GM23338 (cell line): ENCODE measurements around the gene SMAD1. TPM values are rescaled to one million over a fixed set of nuclear protein-coding genes. Genes with fewer than 3 reads are reported as not detected.

Experiments used
- ATAC-seq: fragments of 200-7000 bp; cut with Tn5 transposase; 3 replicates; pipeline ENCODE4 v1.9.1; 2020
- DNase-seq: peaks from one replicate; pipeline ENCODE4 v3.0.0-alpha.2; 2015; ENCODE audit warnings: low spot score
- H2AFZ ChIP-seq: fragments of 200-600 bp; sonication (generic); 2 replicates; pipeline ENCODE4 v1.8.0; 2016; ENCODE audit warnings: antibody characterized with exemption, mild to moderate bottlenecking, moderate library complexity
- H3F3A ChIP-seq: fragments of 200-600 bp; sonication (generic); replicated peaks from 2 replicates; pipeline ENCODE4 v1.8.0; 2017; ENCODE audit warnings: antibody characterized with exemption, mixed run types, low read depth
- H3K27ac ChIP-seq: fragments of 200-600 bp; sonication (generic); 2 replicates; pipeline ENCODE4 v1.6.1; 2016; ENCODE audit warnings: low read depth
- H3K27me3 ChIP-seq: fragments of 200-600 bp; sonication (generic); 2 replicates; pipeline ENCODE4 v1.8.0; 2016; ENCODE audit warnings: mild to moderate bottlenecking, mixed run types, moderate library complexity; ENCODE audit not compliant: insufficient read depth
- H3K36me3 ChIP-seq: fragments of 200-600 bp; sonication (generic); 2 replicates; pipeline ENCODE4 v1.8.0; 2016; ENCODE audit warnings: mild to moderate bottlenecking; ENCODE audit not compliant: insufficient read depth
- H3K4me1 ChIP-seq: fragments of 200-600 bp; sonication (generic); 2 replicates; pipeline ENCODE4 v1.8.0; 2016; ENCODE audit warnings: mild to moderate bottlenecking, moderate library complexity; ENCODE audit not compliant: insufficient read depth
- H3K4me2 ChIP-seq: fragments of 200-600 bp; sonication (generic); 2 replicates; pipeline ENCODE4 v1.7.1; 2017; ENCODE audit warnings: mixed run types
- H3K4me3 ChIP-seq: fragments of 200-600 bp; sonication (generic); 2 replicates; pipeline ENCODE4 v1.6.1; 2016; ENCODE audit warnings: mixed run types
- H3K79me2 ChIP-seq: fragments of 200-600 bp; sonication (generic); replicated peaks from 2 replicates; pipeline ENCODE4 v1.8.0; 2017; ENCODE audit warnings: mild to moderate bottlenecking; ENCODE audit not compliant: insufficient read depth
- H3K9me2 ChIP-seq: fragments of 200-600 bp; sonication (generic); 2 replicates; pipeline ENCODE4 v1.8.0; 2017; ENCODE audit not compliant: insufficient read depth
- H4K20me1 ChIP-seq: fragments of 200-600 bp; sonication (generic); replicated peaks from 2 replicates; pipeline ENCODE4 v1.8.0; 2017; ENCODE audit warnings: mild to moderate bottlenecking; ENCODE audit not compliant: insufficient read depth
- H3K27ac Mint-ChIP-seq: 2 replicates; pipeline ENCODE4 v1.8.0; 2020; ENCODE audit warnings: inconsistent platforms, mild to moderate bottlenecking, moderate library complexity, mixed read lengths
- H3K27me3 Mint-ChIP-seq: 3 replicates; pipeline ENCODE4 v1.8.0; 2022; ENCODE audit warnings: low read depth, mild to moderate bottlenecking, moderate library complexity, mixed read lengths, inconsistent platforms; ENCODE audit not compliant: insufficient read depth, poor library complexity
- H3K36me3 Mint-ChIP-seq: 3 replicates; pipeline ENCODE4 v1.8.0; 2021; ENCODE audit warnings: low read depth, mild to moderate bottlenecking, inconsistent platforms, moderate library complexity, mixed read lengths
- H3K4me1 Mint-ChIP-seq: 3 replicates; pipeline ENCODE4 v1.8.0; 2020; ENCODE audit warnings: mild to moderate bottlenecking, inconsistent platforms, mixed read lengths
- H3K4me3 Mint-ChIP-seq: 3 replicates; pipeline ENCODE4 v1.8.0; 2021; ENCODE audit warnings: moderate library complexity, mild to moderate bottlenecking, inconsistent platforms, mixed read lengths
- H3K9me3 Mint-ChIP-seq: 3 replicates; pipeline ENCODE4 v1.8.0; 2020; ENCODE audit warnings: moderate library complexity, mild to moderate bottlenecking, inconsistent platforms, mixed read lengths
- CREB1 ChIP-seq: fragments of 250-450 bp; sonication (Bioruptor Pico); IDR thresholded peaks from 2 replicates; pipeline ENCODE4 v1.5.0; 2020; ENCODE audit warnings: low read depth, mild to moderate bottlenecking, moderate library complexity
- CTCF ChIP-seq, 2 experiments: fragments of 200-600 bp in 1 of 2; sonication (generic) in 1 of 2; conservative IDR thresholded peaks; 2 replicates each; pipeline versions ENCODE4 v1.5.1 to v1.6.1; 2016 to 2017; ENCODE audit warnings: antibody characterized with exemption in 2 of 2, low read depth in 2 of 2, mild to moderate bottlenecking in 2 of 2, moderate library complexity in 1 of 2
- ETS1 ChIP-seq: IDR thresholded peaks from 2 replicates; pipeline ENCODE4 v1.6.1; 2016; ENCODE audit warnings: antibody characterized with exemption
- EZH2 ChIP-seq: fragments of 200-600 bp; sonication (generic); IDR thresholded peaks from one replicate; pipeline ENCODE4 v1.8.0; 2017; ENCODE audit warnings: antibody characterized with exemption, mild to moderate bottlenecking, low read depth; ENCODE audit not compliant: unreplicated experiment
- EZH2phosphoT487 ChIP-seq: fragments of 200-600 bp; sonication (generic); IDR thresholded peaks from one replicate; pipeline ENCODE4 v1.8.1; 2018; ENCODE audit warnings: antibody characterized with exemption; ENCODE audit not compliant: unreplicated experiment
- JUNB ChIP-seq: IDR thresholded peaks from one replicate; pipeline ENCODE4 v1.6.1; 2016; ENCODE audit warnings: antibody characterized with exemption; ENCODE audit not compliant: unreplicated experiment
- POLR2AphosphoS5 ChIP-seq: IDR thresholded peaks from 2 replicates; pipeline ENCODE4 v1.6.1; 2016; ENCODE audit warnings: antibody characterized with exemption, low read depth
- REST ChIP-seq: IDR thresholded peaks from one replicate; pipeline ENCODE4 v1.6.1; 2018; ENCODE audit warnings: antibody characterized with exemption; ENCODE audit not compliant: unreplicated experiment
- STAT1 ChIP-seq: IDR thresholded peaks from one replicate; pipeline ENCODE4 v1.6.1; 2016; ENCODE audit warnings: antibody characterized with exemption; ENCODE audit not compliant: unreplicated experiment
- ZNF114 ChIP-seq: fragments of 250-450 bp; sonication (Bioruptor Pico); IDR thresholded peaks from 2 replicates; pipeline ENCODE4 v1.5.0; 2020; ENCODE audit warnings: mild to moderate bottlenecking, moderate library complexity
- ZNF331 ChIP-seq: fragments of 250-450 bp; sonication (Bioruptor Pico); IDR thresholded peaks from 2 replicates; pipeline ENCODE4 v1.5.0; 2020; ENCODE audit warnings: low read depth, mild to moderate bottlenecking, moderate library complexity
- polyA plus RNA-seq: library from polyadenylated mRNA; unstranded; fragments of >200 nt; fragmentation: Nextera tagmentation; extraction: Ambion mirVana; gene quantifications from 2 replicates; pipeline ENCODE4 v1.2.1, GENCODE V29; 2016
- total RNA-seq: library from RNA; depleted of rRNA; stranded (reverse); fragments of >200 nt; shearing (Covaris generic); gene quantifications from 2 replicates; pipeline ENCODE4 v1.2.3, GENCODE V29; 2014

Gene SMAD1
- total and polyA plus RNA-seq, 2 experiments from 2014 or later = 19.8 to 33.6 TPM

- DNase-seq (no peak), ATAC-seq (no peak)
- TF ChIP-seq STAT1 = no peak
- TF ChIP-seq CREB1 = no peak
- no peak for TF ChIP-seq ETS1
- no peak for TF ChIP-seq JUNB
- no peak for TF ChIP-seq ZNF331 (CRISPR knock-in tag)
- no peak for TF ChIP-seq ZNF114 (CRISPR knock-in tag)
- TF ChIP-seq CTCF (conservative IDR thresholded peaks at IDR 0.05; ENCODE audit: low read depth in 2 of 2) = no peak
- TF ChIP-seq POLR2AphosphoS5 = no peak
- no peak for TF ChIP-seq REST
- Histone ChIP-seq H3K27me3 (no peaks in the 10 kb centered on the region), H3K4me1 (peaks cover 24% of the 10 kb centered on the region), H3F3A (no peaks in the 10 kb centered on the region), H3K79me2 (no peaks in the 10 kb centered on the region), H3K4me3 (no peak overlapping the region), H3K9me2 (no peaks in the 10 kb centered on the region), H2AFZ (no peak overlapping the region), H3K27ac (no peak overlapping the region), H3K4me2 (0 out of 2 replicates have a peak overlapping the region, but pooled peaks have one; percentile 8), H3K36me3 (no peaks in the 10 kb centered on the region), H4K20me1 (no peaks in the 10 kb centered on the region)
- Mint-ChIP-seq H3K9me3 (no peaks in the 10 kb centered on the region), H3K36me3 (peaks cover 7% of the 10 kb centered on the region; the same call in 2 of the 3 replicates), H3K27me3 (peaks cover 3% of the 10 kb centered on the region), H3K4me3 (no peak overlapping the region), H3K4me1 (peaks cover 36% of the 10 kb centered on the region), H3K27ac (peak overlapping the region; percentile 80; the same call in 1 of the 2 replicates)
Measured at GRCh38 chr4:145540235-145540634, 58.6 kb downstream of the SMAD1 start.

- no peaks in the 10 kb centered on the region for H4K20me1 ChIP-seq
- Mint-ChIP-seq H3K27ac (peak overlapping the region; percentile 32), H3K9me3 (no peaks in the 10 kb centered on the region), H3K36me3 (peaks cover 7% of the 10 kb centered on the region; the same call in 2 of the 3 replicates), H3K4me3 (no peak overlapping the region), H3K27me3 (peaks cover 3% of the 10 kb centered on the region), H3K4me1 (peaks cover 47% of the 10 kb centered on the region)
- H2AFZ ChIP-seq = no peak overlapping the region
- H3F3A ChIP-seq = no peaks in the 10 kb centered on the region
- H3K4me2 ChIP-seq = no peak overlapping the region
- no peak for ATAC-seq
- no peaks in the 10 kb centered on the region for H3K27me3 ChIP-seq
- no peak for DNase-seq
- no peaks in the 10 kb centered on the region for H3K9me2 ChIP-seq
- H3K4me1 ChIP-seq = peaks cover 35% of the 10 kb centered on the region
- H3K79me2 ChIP-seq = no peaks in the 10 kb centered on the region
- no peak overlapping the region for H3K27ac ChIP-seq
- H3K36me3 ChIP-seq = no peaks in the 10 kb centered on the region
- no peak overlapping the region for H3K4me3 ChIP-seq
- TF ChIP-seq EZH2 (no peak), EZH2phosphoT487 (no peak), REST (no peak)
Measured at GRCh38 chr4:145541346-145541745, 59.7 kb downstream of the SMAD1 start.
